NCI-H1417 treated with DMSO at 0.1 percent for 48 hours (cell line): ENCODE measurements around the gene NUAK1.

Experiments
- DNase-seq: peaks from one replicate; lab custom pipeline; 2025; lab: John Stamatoyannopoulos, UW

NUAK1 gene

DNA sequence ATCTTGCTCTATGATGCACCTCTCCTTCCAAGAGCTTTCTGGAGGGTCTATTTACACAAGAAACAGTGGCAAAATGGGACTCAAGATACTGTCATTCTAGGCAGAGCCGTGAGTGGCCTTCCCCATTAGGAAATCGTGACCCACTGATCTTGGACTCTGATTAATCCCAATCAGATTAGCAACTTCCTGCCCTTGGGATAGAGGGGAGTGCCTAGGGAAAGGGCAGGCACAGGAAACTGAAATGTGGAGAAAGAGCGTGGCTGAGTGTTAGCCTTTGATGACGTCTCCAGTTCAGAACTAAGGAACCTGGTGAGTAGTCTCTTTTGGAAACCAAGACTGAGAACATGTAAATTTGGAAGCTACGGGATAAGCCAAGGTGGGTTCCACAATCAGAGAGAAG is 76.1 kb downstream of the NUAK1 start:
- no peak for DNase-seq

DNA sequence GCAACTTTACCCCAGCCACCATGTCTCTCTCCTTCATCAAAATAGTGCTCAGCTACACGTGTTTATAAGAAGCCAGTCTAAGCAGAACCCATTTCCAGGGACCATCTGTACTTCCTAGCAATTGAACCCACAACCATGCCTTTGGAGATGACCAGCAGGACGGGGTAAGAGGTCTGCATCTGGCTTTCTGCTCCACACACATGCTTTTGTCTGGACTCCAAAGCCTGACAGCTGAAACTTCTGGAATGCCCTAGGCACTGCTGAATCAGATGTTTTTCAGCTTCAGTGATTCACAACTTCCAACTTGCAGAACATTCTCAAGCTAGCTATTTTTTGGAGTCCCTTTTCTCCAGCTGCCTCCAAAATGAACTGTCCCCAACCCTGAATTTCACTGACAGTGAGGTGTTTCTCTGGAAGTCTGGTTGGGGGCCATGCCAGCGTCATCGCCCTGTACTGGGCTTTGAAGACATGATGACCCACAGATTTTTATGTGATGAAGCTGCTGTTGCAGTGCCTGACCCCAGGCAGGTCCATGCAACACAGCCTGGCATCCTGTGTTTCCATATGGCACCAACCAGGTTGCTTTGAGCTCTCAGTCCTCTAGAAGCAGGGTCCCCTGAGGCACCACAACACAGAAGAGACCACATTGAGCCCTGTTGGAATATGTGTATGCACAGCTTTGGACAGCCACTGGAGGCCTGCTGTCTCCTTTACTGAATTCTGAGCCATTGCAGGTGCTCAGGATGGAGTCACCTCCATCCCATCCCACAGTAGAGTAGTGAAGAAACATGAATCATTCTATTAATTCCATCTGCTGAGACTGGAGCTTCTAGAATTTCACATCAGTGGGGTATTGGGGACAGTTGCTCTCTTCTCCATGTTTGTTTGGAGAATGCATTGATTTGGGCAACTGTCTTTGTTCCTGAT is 80.2 kb downstream of the NUAK1 start:
- no peak for DNase-seq

DNA sequence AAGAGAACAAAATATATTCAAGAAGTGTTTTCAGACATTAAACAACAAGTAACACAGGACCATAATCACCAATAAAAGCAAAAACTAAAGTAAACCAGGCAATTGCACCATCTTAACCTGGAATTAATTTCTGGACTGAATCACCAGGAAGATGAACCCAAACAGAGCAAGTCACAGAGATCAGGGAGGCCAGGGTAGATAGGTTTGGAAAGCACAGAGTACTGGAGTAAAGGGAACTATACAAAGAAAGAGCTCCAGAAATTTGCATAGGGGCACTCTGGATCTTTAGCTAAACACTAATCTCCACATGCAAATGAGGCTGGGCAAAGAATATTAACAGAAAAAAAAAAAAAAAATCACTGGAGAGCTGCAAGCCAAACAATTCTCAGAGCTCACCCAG is 84.7 kb downstream of the NUAK1 start:
- DNase-seq, result no peak

DNA sequence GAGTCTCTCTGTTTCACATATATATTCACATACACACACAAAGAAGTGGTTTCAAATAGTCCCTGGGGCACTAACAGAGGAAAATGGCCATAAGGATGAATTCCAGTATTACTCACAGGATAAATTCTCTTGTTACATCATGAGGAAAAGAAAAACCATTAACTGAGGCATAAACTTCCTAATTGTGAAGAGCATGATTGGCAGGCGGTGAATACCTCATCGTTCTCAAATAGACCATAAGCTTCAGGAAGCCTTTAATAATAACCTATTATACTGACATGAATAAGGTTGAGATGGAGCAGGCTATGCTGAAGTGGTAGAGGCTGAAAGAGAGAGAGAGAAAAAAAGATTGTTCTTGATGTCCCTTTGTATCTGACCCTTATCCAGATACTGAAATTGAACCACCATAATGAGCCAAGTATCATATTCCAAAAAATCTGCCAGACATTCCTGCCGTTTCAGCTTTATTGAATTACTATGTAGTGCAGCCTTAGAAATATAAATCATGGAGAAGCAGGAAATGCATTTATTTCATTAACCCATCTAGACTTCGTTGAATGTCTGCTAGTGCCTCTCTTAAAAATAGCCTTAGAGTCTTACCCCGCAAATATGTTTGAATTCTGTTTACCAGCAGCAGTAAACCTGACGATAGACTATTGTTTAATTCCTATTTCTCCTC is 86.8 kb downstream of the NUAK1 start:
- no peak for DNase-seq

DNA sequence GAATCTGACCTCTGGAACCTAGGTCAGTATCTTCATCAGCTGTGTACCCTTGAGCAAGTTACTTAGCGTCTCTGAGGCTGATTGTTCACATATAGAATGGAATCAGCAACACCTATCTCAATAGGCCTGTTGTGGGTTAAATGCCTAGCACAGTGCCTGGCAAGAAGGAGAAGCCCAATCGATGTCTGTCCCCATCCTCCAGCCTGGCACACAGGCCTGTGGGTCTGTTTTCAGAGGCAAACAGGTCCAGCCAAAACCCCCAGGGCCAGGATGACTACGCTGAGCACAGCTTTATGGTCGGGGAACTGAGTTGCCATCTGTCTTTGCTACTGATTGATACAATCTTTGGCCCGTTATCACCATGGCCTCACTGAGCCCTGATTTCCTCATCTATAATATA is 89.2 kb downstream of the NUAK1 start:
- no peak for DNase-seq

- no peak for DNase-seq
Observed at GRCh38 chr12:106049105-106049504, 89.6 kb downstream of the NUAK1 start.

GRCh38 chr12:106048676-106049075 is 90.1 kb downstream of the NUAK1 start:
- no peak for DNase-seq

GRCh38 chr12:106048016-106048415 is 90.7 kb downstream of the NUAK1 start:
- no peak for DNase-seq

DNA sequence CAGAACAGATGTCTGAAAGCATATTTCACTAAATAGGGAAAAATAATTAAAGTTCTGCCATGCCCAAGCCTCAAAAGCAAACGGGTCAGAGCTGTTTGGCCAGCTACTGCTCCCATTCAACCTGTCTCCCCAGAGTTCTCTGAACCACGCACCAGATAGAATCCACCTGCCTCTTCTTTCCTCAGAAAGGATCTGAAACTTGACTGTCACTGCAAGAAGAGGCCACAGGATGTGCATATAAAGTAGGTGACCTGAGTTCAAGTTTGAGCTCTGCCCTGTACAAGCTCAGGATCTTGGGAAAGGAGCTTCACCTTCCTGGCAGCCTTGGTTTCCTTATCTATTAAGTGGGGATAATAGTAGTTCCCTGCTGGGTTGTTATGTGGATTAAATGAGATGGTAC is 91.8 kb downstream of the NUAK1 start:
- DNase-seq, result no peak

GRCh38 chr12:106046301-106046846 is 92.4 kb downstream of the NUAK1 start:
- no peak for DNase-seq

GRCh38 chr12:106045251-106045674 is 93.5 kb downstream of the NUAK1 start:
- DNase-seq, result no peak

DNA sequence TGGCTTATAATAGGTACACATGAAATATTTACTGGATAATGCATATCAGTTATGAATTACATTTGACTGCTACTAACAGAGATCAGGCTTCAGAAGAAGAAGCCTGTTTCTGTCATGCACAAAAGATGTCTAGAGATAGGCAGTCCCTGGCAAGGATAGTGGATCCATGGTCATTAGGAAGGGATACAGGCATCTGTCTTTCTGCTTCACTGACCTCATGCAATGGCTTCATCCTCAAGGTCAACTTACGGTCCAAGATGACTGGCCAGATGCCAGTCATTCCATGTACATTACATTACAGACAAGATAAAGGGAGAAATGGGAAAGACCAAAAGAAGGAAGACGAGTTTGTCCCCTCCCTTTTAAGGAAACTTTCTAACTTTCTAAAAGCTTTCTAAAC is 94.0 kb downstream of the NUAK1 start:
- DNase-seq, result no peak

GRCh38 chr12:106042037-106042436 is 96.7 kb downstream of the NUAK1 start:
- no peak for DNase-seq

DNA sequence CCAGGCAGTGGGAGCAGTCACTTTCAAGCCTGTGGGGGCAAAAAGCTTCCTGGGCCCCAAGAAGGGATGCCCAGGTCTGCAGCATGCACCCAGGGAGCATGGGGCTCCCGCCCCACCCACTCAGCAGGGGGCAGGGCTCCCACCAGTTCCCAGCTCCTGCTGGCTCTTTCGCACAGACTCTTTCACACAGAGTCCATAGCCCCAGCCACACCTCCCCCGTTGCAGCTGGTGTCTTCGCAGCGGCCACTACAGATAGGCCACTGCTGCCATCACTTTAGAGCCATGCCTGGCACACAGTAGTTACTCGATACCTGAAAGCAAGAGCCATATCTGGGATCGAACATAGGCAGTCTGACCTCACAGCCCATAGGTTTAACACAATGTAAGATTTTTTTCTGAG is 98.2 kb downstream of the NUAK1 start:
- DNase-seq, result no peak

GRCh38 chr12:106039646-106040404 is 98.9 kb downstream of the NUAK1 start:
- DNase-seq, result no peak

DNA sequence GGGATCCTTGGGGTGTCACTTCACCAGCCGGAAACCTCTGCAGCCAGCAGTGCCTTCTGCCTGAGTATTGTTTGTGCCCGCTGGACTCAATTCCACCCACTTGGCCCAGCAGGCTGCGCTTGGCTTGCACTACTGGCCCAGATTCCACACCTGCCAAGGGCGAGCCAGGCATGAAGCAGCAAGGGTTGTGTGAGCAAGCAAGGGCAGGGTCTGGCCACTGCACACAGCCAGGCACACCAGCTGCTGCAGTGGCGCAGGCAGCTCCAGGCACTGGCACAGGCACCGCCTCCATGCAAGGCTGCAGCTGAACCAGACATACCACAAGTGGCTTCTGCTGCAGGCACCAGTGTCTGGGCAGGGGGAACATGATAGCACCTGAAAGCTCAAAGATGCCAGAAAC is 99.5 kb downstream of the NUAK1 start:
- DNase-seq, result no peak

DNA sequence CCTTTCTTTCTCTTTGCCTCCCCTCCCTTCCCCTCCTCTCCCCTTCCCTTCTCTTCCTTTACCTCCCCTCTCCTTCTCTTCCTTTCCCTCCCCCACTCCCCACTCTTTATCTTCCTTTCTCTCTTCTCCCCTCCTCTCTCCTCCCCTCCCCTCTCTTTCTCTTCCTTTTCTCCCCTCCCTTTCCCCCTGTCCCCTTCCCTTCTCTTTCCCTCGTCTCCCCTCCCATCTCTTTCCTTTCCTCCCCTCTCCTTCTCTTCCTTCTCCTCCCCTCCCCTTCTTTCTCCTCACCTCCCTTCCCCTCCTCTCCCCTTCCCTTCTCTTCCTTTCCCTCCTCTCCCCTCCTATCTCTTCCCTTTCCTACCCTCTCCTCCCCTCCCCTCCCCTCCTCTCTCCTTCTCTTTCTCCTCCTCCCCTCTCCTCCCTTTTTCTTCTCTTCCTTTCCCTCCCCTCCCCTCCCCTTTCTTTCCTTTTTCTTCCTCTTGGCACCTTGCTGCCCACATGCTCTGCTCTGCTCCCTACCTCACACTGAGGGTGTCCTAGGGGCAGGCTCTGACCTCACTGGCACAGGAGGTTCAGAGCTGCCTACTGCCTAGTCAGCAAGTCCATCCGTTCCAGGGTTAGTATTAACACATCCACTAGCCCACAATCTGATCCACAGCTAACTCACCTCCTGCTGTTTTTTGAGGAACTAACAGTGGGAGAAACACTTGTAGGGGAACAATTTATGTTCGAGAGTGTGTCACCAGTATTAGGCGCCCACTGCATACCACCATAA is 101.0 kb downstream of the NUAK1 start:
- no peak for DNase-seq

DNA sequence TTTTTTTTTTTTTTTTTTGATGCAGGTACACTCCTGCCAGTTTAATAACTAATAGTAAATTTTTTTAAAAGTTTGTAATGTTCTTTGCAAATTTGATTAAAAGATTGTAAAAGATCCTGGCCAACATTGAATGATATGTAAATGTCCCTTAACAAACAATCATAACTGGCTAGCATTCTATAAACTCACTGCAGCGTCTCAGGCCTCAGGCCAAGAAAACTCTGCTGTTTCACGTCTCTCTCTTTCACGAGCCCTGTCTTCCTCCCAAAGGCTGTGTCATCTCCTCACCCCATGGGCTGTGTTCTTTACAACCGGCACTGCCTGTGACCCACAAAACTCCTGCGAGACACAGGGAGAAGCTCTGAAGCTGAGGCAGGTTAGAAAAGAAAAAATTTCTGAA is 103.3 kb downstream of the NUAK1 start:
- no peak for DNase-seq

DNA sequence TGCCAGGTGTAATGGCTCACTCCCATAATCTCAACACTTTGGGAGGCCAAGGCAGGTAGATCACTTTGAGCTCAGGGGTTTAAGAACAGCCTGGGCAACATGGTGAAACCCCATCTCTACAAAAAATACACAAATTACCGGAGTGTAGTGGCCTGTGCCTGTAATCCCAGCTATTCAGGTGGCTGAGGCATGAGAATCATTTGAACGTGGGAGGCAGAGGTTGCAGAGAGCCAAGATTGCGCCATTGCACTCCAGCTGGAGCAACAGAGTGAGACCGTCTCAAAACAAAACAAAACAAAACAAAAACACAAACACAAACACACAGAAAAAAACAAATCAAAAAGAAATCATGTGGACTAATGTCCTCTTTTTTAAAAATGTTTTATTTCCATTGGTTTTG is 104.4 kb downstream of the NUAK1 start:
- DNase-seq, result no peak

- no peak for DNase-seq
Observed at GRCh38 chr12:106033161-106033675, 105.5 kb downstream of the NUAK1 start.

DNA sequence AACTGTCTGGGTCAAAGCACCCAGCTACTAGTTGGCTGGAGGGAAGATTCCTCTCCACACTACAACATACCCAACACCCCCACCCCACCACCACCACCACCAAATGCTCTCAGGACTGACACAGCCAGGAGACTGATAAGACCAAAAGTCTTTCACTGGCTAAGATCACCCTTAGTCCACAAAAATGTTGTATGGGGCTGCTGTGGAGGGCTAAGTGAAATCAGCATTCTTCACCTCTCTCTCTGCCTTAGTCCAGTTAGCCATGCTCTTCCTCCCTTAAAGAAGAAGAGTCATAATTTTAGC is 106.2 kb downstream of the NUAK1 start:
- DNase-seq, result no peak
